ENCODE measurements around the gene SLC15A5.

DNA sequence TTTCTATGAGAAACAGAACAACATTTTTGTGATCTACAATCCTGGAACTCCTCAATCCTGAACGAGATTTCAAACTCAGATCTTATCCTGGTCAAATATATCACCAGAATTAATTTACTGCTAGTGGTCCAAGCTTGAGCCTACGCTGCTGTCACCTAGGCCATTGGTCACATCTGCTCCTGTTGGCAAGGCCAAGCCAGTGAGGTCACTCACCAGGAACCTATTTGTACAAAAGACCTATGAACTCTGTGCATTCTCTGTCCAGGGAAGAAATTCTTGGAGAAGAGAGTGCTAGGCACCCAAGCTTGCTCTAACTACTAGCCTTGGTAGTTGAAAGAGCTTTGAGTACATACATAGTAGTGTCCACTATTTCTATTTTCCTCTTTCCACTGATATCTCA, 106.1 kb downstream of the SLC15A5 start:
- TF ChIP-seq, protein P1, sequence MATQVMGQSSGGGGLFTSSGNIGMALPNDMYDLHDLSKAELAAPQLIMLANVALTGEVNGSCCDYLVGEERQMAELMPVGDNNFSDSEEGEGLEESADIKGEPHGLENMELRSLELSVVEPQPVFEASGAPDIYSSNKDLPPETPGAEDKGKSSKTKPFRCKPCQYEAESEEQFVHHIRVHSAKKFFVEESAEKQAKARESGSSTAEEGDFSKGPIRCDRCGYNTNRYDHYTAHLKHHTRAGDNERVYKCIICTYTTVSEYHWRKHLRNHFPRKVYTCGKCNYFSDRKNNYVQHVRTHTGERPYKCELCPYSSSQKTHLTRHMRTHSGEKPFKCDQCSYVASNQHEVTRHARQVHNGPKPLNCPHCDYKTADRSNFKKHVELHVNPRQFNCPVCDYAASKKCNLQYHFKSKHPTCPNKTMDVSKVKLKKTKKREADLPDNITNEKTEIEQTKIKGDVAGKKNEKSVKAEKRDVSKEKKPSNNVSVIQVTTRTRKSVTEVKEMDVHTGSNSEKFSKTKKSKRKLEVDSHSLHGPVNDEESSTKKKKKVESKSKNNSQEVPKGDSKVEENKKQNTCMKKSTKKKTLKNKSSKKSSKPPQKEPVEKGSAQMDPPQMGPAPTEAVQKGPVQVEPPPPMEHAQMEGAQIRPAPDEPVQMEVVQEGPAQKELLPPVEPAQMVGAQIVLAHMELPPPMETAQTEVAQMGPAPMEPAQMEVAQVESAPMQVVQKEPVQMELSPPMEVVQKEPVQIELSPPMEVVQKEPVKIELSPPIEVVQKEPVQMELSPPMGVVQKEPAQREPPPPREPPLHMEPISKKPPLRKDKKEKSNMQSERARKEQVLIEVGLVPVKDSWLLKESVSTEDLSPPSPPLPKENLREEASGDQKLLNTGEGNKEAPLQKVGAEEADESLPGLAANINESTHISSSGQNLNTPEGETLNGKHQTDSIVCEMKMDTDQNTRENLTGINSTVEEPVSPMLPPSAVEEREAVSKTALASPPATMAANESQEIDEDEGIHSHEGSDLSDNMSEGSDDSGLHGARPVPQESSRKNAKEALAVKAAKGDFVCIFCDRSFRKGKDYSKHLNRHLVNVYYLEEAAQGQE (IDR thresholded peaks at IDR 0.05; ENCODE audit: insufficient read depth in 1 of 2, low read depth in 2 of 2, low read length in 1 of 2) = no peak
- TF ChIP-seq POLR2AphosphoS5 (IDR thresholded peaks at IDR 0.05; ENCODE audit: low read depth, low read length) (no peak), SIN3A (IDR thresholded peaks at IDR 0.05; ENCODE audit: borderline replicate concordance, insufficient read depth, low read depth, low read length) (no peak), TCF7L2 (IDR thresholded peaks at IDR 0.05; ENCODE audit: low read depth, low read length) (no peak)
- TF ChIP-seq, protein P2, sequence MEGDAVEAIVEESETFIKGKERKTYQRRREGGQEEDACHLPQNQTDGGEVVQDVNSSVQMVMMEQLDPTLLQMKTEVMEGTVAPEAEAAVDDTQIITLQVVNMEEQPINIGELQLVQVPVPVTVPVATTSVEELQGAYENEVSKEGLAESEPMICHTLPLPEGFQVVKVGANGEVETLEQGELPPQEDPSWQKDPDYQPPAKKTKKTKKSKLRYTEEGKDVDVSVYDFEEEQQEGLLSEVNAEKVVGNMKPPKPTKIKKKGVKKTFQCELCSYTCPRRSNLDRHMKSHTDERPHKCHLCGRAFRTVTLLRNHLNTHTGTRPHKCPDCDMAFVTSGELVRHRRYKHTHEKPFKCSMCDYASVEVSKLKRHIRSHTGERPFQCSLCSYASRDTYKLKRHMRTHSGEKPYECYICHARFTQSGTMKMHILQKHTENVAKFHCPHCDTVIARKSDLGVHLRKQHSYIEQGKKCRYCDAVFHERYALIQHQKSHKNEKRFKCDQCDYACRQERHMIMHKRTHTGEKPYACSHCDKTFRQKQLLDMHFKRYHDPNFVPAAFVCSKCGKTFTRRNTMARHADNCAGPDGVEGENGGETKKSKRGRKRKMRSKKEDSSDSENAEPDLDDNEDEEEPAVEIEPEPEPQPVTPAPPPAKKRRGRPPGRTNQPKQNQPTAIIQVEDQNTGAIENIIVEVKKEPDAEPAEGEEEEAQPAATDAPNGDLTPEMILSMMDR (IDR thresholded peaks at IDR 0.05) = no peak
